ENCODE data around the gene KY.

GRCh38 chr3:134660046-134660441 is 9.2 kb upstream of the KY start:
- TF ChIP-seq EZH2 (optimal IDR thresholded peaks at IDR 0.05; ENCODE audit: low read depth, low read length) (no peak), CTCF (IDR thresholded peaks at IDR 0.05; ENCODE audit: low read length) (no peak), EZH2phosphoT487 (IDR thresholded peaks at IDR 0.05; ENCODE audit: low read length) (no peak)
